GM12872 (cell line): ENCODE data around the gene STRA8.

ENCODE experiments used
- CTCF ChIP-seq: IDR thresholded peaks from 3 replicates; pipeline ENCODE4 v1.5.1; 2011; ENCODE audit warnings: low read depth, mild to moderate bottlenecking, low read length, moderate library complexity; ENCODE audit not compliant: insufficient read depth

STRA8 gene

GRCh38 chr7:135205850-135206249 is 27.8 kb upstream of the STRA8 start:
- TF ChIP-seq CTCF, result no peak

- TF ChIP-seq CTCF, result no peak
Measured at GRCh38 chr7:135206941-135207391, 26.7 kb upstream of the STRA8 start.

GRCh38 chr7:135207406-135208101 is 26.1 kb upstream of the STRA8 start:
- TF ChIP-seq CTCF, result no peak

- TF ChIP-seq CTCF, result no peak
Measured at GRCh38 chr7:135208102-135208793, 25.4 kb upstream of the STRA8 start.

- no peak for TF ChIP-seq CTCF
Measured at GRCh38 chr7:135209225-135209834, 24.3 kb upstream of the STRA8 start.

GRCh38 chr7:135210888-135211178 is 22.8 kb upstream of the STRA8 start:
- 0 out of 3 replicates have a peak, but pooled peaks have one; percentile 13 for TF ChIP-seq CTCF

- no peak for TF ChIP-seq CTCF
Measured at GRCh38 chr7:135211179-135211945, 22.3 kb upstream of the STRA8 start, which contains the start of gene WDR91. TSS of gene WDR91 (minus strand) at chr7:135211526. CDS start at chr7:135211502, 24 bp downstream.
